Activated CD8-positive, alpha-beta T cell treated with anti-CD3 and anti-CD28 coated beads for 36 hours (primary cell): ENCODE data around the gene NBEA. TPM values are rescaled to one million over a fixed set of nuclear protein-coding genes. Genes with fewer than 3 reads are reported as not detected.

Source experiments
- ATAC-seq: fragments of 200-7000 bp; cut with Tn5 transposase; one replicate; pipeline ENCODE4 v1.10.0; 2021; ENCODE audit warnings: mild to moderate bottlenecking, moderate library complexity
- CTCF ChIA-PET: fragments of 350-600 bp; sonication (Branson Sonifier 250); formaldehyde crosslinking; loops from one replicate; lab custom pipeline; 2021; ENCODE audit warnings: antibody characterized with exemption; lab: Charles Lee
- POLR2A ChIA-PET: fragments of 350-600 bp; sonication (Branson Sonifier 250); formaldehyde crosslinking; loops from one replicate; lab custom pipeline; 2021; ENCODE audit warnings: antibody characterized with exemption; lab: Charles Lee
- DNase-seq: peaks from one replicate; pipeline ENCODE4 v3.0.0-alpha.2; 2020
- H3K27ac Mint-ChIP-seq: one replicate; pipeline ENCODE4 v1.8.0; 2021; ENCODE audit warnings: mild to moderate bottlenecking, mixed read lengths
- H3K27me3 Mint-ChIP-seq: one replicate; pipeline ENCODE4 v1.8.0; 2021; ENCODE audit warnings: mixed read lengths
- H3K36me3 Mint-ChIP-seq: one replicate; pipeline ENCODE4 v1.8.0; 2021; ENCODE audit warnings: low read depth, mixed read lengths
- H3K4me1 Mint-ChIP-seq: one replicate; pipeline ENCODE4 v1.8.0; 2021; ENCODE audit warnings: low read depth, mixed read lengths
- H3K4me3 Mint-ChIP-seq: one replicate; pipeline ENCODE4 v1.8.0; 2021; ENCODE audit warnings: mild to moderate bottlenecking, moderate library complexity, mixed read lengths
- H3K9me3 Mint-ChIP-seq: one replicate; pipeline ENCODE4 v1.8.0; 2021; ENCODE audit warnings: mixed read lengths
- intact Hi-C: fragments of 100-400 bp; cut with micrococcal nuclease; formaldehyde crosslinking; loops from one replicate; pipeline ENCODE4 v1.10.0; 2022
- total RNA-seq, 2 experiments: library from RNA; stranded (reverse); gene quantifications; one replicate each; pipeline ENCODE4 v1.2.3, GENCODE V29; 2021
- TF ChIP-seq, protein P1 (sequence below): fragments of 200-600 bp; IDR thresholded peaks from one replicate; pipeline ENCODE4 v1.8.0; 2022; ENCODE audit warnings: antibody characterized with exemption, mild to moderate bottlenecking

Gene NBEA
- total RNA-seq, 2 experiments from 2014 or later = 0.38 to 0.60 TPM

- Mint-ChIP-seq H3K4me1 (peaks cover 5% of the 10 kb centered on the region), H3K4me3 (no peak overlapping the region), H3K27me3 (no peaks in the 10 kb centered on the region), H3K36me3 (no peaks in the 10 kb centered on the region), H3K27ac (no peak overlapping the region), H3K9me3 (peaks cover 2% of the 10 kb centered on the region)
- ChIA-PET CTCF (no interaction called here), POLR2A (no interaction called here)
- TF ChIP-seq, protein P1, sequence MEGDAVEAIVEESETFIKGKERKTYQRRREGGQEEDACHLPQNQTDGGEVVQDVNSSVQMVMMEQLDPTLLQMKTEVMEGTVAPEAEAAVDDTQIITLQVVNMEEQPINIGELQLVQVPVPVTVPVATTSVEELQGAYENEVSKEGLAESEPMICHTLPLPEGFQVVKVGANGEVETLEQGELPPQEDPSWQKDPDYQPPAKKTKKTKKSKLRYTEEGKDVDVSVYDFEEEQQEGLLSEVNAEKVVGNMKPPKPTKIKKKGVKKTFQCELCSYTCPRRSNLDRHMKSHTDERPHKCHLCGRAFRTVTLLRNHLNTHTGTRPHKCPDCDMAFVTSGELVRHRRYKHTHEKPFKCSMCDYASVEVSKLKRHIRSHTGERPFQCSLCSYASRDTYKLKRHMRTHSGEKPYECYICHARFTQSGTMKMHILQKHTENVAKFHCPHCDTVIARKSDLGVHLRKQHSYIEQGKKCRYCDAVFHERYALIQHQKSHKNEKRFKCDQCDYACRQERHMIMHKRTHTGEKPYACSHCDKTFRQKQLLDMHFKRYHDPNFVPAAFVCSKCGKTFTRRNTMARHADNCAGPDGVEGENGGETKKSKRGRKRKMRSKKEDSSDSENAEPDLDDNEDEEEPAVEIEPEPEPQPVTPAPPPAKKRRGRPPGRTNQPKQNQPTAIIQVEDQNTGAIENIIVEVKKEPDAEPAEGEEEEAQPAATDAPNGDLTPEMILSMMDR = no peak
- intact Hi-C loops = no loop called here
- no peak for DNase-seq
- ATAC-seq = no peak
These were observed 675.4 kb downstream of the NBEA start for GRCh38 chr13:35617420-35617819.

GRCh38 chr13:35618565-35619083 is 676.6 kb downstream of the NBEA start:
- TF ChIP-seq, protein P1 = no peak
- Mint-ChIP-seq H3K4me3 (no peak overlapping the region), H3K27ac (no peak overlapping the region), H3K4me1 (peaks cover 5% of the 10 kb centered on the region), H3K9me3 (peaks cover 2% of the 10 kb centered on the region), H3K27me3 (no peaks in the 10 kb centered on the region), H3K36me3 (no peaks in the 10 kb centered on the region)
- intact Hi-C loops = no loop called here
- DNase-seq (no peak), ATAC-seq (no peak)
- ChIA-PET CTCF (no interaction called here), POLR2A (no interaction called here)

- no peaks in the 10 kb centered on the region for H3K36me3 Mint-ChIP-seq
- no peak overlapping the region for H3K4me3 Mint-ChIP-seq
- H3K4me1 Mint-ChIP-seq = peaks cover 5% of the 10 kb centered on the region
- DNase-seq (no peak), ATAC-seq (no peak)
- TF ChIP-seq, protein P1 = no peak
- CTCF ChIA-PET = interaction anchor here (1.7 kb wide), 1 partner anchor 9 kb away, joined by 7 read pairs; no protein-coding TSS in a partner anchor
- peaks cover 2% of the 10 kb centered on the region for H3K9me3 Mint-ChIP-seq
- intact Hi-C loops = no loop called here
- no peaks in the 10 kb centered on the region for H3K27me3 Mint-ChIP-seq
- POLR2A ChIA-PET = no interaction called here
- H3K27ac Mint-ChIP-seq = no peak overlapping the region
These were observed 679.9 kb downstream of the NBEA start for GRCh38 chr13:35621989-35622388.

GRCh38 chr13:35629026-35629425 is 687.0 kb downstream of the NBEA start:
- Mint-ChIP-seq H3K27me3 (no peaks in the 10 kb centered on the region), H3K36me3 (no peaks in the 10 kb centered on the region), H3K4me3 (no peak overlapping the region), H3K27ac (no peak overlapping the region), H3K9me3 (no peaks in the 10 kb centered on the region), H3K4me1 (no peaks in the 10 kb centered on the region)
- DNase-seq = no peak
- POLR2A ChIA-PET = no interaction called here
- intact Hi-C loops = no loop called here
- CTCF ChIA-PET = interaction anchor here (0.8 kb wide), 1 partner anchor 10 kb away, joined by 3 read pairs; no protein-coding TSS in a partner anchor
- TF ChIP-seq, protein P1 = no peak
- ATAC-seq = no peak

GRCh38 chr13:35630551-35631275 is 688.6 kb downstream of the NBEA start:
- no peak overlapping the region for H3K4me3 Mint-ChIP-seq
- no peaks in the 10 kb centered on the region for H3K4me1 Mint-ChIP-seq
- intact Hi-C loops = no loop called here
- ATAC-seq (peak; percentile 42), DNase-seq (no peak)
- no peaks in the 10 kb centered on the region for H3K9me3 Mint-ChIP-seq
- no peaks in the 10 kb centered on the region for H3K36me3 Mint-ChIP-seq
- ChIA-PET POLR2A (no interaction called here), CTCF (interaction anchor here (1.0 to 1.9 kb wide), 5 partner anchors 8 to 22 kb away, joined by 5 to 7 read pairs (median 6); no protein-coding TSS in a partner anchor)
- TF ChIP-seq, protein P1 = peak; percentile 59
- no peak overlapping the region for H3K27ac Mint-ChIP-seq
- H3K27me3 Mint-ChIP-seq = no peaks in the 10 kb centered on the region
